Pancreas (tissue), 10 donors: ENCODE results near the gene AIG1. TPM values are rescaled to one million over a fixed set of nuclear protein-coding genes. Genes with fewer than 3 reads are reported as not detected.
A peak's percentile ranks its signal among the peaks of the same experiment; 100 is the strongest.

Experiments used
- ATAC-seq, 4 donors: fragments of 200-7000 bp; cut with Tn5 transposase; one replicate each; pipeline versions ENCODE4 v1.8.0 to v1.9.1; 2020; ENCODE audit warnings: mild to moderate bottlenecking in 4 of 4, moderate library complexity in 4 of 4
- DNase-seq, 6 donors: peaks; one replicate each; pipeline ENCODE4 v3.0.0-alpha.2; 2020
- FAIRE-seq: peaks from 2 replicates; lab custom pipeline; 2012; peaks lifted over from hg19 to GRCh38; lab: Jason Lieb, UNC
- H3K27ac ChIP-seq, 4 donors: fragments of 200-600 bp; sonication (generic); 1 replicate in 3 of 4; 2 replicates in 1 of 4; pipeline versions ENCODE4 v1.5.0 to v1.8.0; 2020
- H3K27me3 ChIP-seq, 4 donors: fragments of 200-600 bp; one replicate each; pipeline ENCODE4 v1.8.0; 2021
- H3K36me3 ChIP-seq, 3 donors: fragments of 200-600 bp; sonication (generic) in 1 of 3; one replicate each; pipeline versions ENCODE4 v1.5.0 to v1.8.0; 2020 to 2021
- H3K4me1 ChIP-seq, 3 donors: fragments of 200-600 bp; one replicate each; pipeline ENCODE4 v1.8.0; 2021
- H3K4me3 ChIP-seq, 4 donors: fragments of 200-600 bp; sonication (generic) in 2 of 4; one replicate each; pipeline versions ENCODE4 v1.5.0 to v1.8.0; 2020 to 2021
- H3K9me3 ChIP-seq, 4 donors: fragments of 200-600 bp; one replicate each; pipeline ENCODE4 v1.8.0; 2021
- WGBS, 2 donors: extraction: QIAGEN DNeasy Blood & Tissue Kit; methylation state at CpG; one replicate each; pipeline ENCODE4 v1.1.7; 2013; 5-methylcytosine and 5-hydroxymethylcytosine counted together
- intact Hi-C, 3 donors: fragments of 100-400 bp; cut with DNase I; formaldehyde crosslinking; loops; one replicate each; pipeline versions ENCODE4 v1.11.1 to v1.14.2; 2022
- polyA plus RNA-seq, 2 donors: library from polyadenylated mRNA; stranded (reverse); fragments of 200-250 nt; gene quantifications; one replicate each; pipeline ENCODE4 v1.2.3, GENCODE V29; 2013
- total RNA-seq, 6 donors: library from RNA; stranded (reverse); fragmentation: NEBNext Ultra II Directional in 4 of 6; extraction: Animal tissue kit (Norgen Biotek cat#: 25700) in 4 of 6; gene quantifications; one replicate each; pipeline versions ENCODE4 v1.2.1 to v1.2.4, GENCODE V29; 2021 to 2023
- TF ChIP-seq, protein P1 (sequence below), 4 donors: fragments of 200-600 bp; sonication (generic) in 3 of 4; IDR thresholded peaks; one replicate each; pipeline versions ENCODE4 v1.5.0 to v1.8.0; 2021; ENCODE audit warnings: antibody characterized with exemption in 4 of 4
- donor health status: healthy with polysubstance abuse.
- donor health status: DM: no; HTN: no; CAD: no; lungs with moderate emphysema.
- donor health status: DM: no; HTN: no; CAD: no.
- donor health status: control.
- donor health status: control.
- donor health status: Bipolar disorder and iron deficiency.
- donor health status: DM: yes; HTN: yes; CAD: no.
- donor health status: DM: no; HTN: no; CAD: no.
- donor health status: DM: no; HTN: no; CAD: no.
- donor health status: DM: yes; HTN: yes; CAD: no.

The AIG1 gene
- total and polyA plus RNA-seq, 8 donors = 8.7 to 28.9 (median 14.9) TPM

DNA sequence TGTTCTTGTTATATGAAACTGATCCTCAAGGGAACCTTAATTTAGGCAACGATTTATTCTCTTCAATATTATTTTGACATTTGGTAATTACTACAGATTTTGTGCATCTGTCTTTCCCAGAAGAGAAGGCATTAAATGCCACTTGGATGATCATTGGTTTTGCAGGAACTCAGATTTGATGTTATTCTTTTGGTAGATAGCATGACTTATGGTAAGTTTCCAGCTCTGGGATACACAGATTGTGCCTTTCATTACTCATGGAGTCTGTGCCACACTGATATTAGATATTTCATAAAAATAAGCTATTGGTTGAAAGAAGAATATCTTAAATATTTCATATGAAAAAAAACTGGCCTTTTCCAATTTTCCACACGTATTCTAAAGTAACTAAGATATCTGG is 120.1 kb downstream of the AIG1 start:
- H3K4me1 ChIP-seq = no peaks in the 10 kb centered on the region
- TF ChIP-seq, protein P1, sequence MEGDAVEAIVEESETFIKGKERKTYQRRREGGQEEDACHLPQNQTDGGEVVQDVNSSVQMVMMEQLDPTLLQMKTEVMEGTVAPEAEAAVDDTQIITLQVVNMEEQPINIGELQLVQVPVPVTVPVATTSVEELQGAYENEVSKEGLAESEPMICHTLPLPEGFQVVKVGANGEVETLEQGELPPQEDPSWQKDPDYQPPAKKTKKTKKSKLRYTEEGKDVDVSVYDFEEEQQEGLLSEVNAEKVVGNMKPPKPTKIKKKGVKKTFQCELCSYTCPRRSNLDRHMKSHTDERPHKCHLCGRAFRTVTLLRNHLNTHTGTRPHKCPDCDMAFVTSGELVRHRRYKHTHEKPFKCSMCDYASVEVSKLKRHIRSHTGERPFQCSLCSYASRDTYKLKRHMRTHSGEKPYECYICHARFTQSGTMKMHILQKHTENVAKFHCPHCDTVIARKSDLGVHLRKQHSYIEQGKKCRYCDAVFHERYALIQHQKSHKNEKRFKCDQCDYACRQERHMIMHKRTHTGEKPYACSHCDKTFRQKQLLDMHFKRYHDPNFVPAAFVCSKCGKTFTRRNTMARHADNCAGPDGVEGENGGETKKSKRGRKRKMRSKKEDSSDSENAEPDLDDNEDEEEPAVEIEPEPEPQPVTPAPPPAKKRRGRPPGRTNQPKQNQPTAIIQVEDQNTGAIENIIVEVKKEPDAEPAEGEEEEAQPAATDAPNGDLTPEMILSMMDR (IDR thresholded peaks at IDR 0.05) = no peak
- no peak overlapping the region for H3K4me3 ChIP-seq
- intact Hi-C loops = no loop called here
- 84 to 93% methylated on average over 2 of the region's 2 CpGs for WGBS, 2 donors
- no peak for FAIRE-seq
- H3K36me3 ChIP-seq = no peaks in the 10 kb centered on the region
- no peak for DNase-seq
- no peak overlapping the region for H3K27ac ChIP-seq
- no peaks in the 10 kb centered on the region for H3K27me3 ChIP-seq
- ATAC-seq = no peak
- H3K9me3 ChIP-seq = no peaks in the 10 kb centered on the region

GRCh38 chr6:143183666-143184065 is 123.0 kb downstream of the AIG1 start:
- Histone ChIP-seq H3K9me3 (no peaks in the 10 kb centered on the region), H3K36me3 (no peaks in the 10 kb centered on the region), H3K27ac (no peak overlapping the region), H3K27me3 (no peaks in the 10 kb centered on the region), H3K4me3 (no peak overlapping the region), H3K4me1 (peaks cover 0 to 4% (median 0%) of the 10 kb centered on the region in 3 donors)
- FAIRE-seq = no peak
- TF ChIP-seq, protein P1 (IDR thresholded peaks at IDR 0.05) = no peak
- no peak for DNase-seq
- peak in 2 of 4 donors; percentile 32 to 39 for ATAC-seq
- intact Hi-C loops = no loop called here

- TF ChIP-seq, protein P1 (IDR thresholded peaks at IDR 0.05) = no peak
- no peaks in the 10 kb centered on the region for H3K9me3 ChIP-seq
- 91 to 98% methylated on average over 2 of the region's 2 CpGs for WGBS, 2 donors
- H3K27ac ChIP-seq = no peak overlapping the region
- intact Hi-C loops = no loop called here
- no peak for ATAC-seq
- H3K27me3 ChIP-seq = no peaks in the 10 kb centered on the region
- peaks cover 0 to 4% (median 0%) of the 10 kb centered on the region in 3 donors for H3K4me1 ChIP-seq
- H3K4me3 ChIP-seq = no peak overlapping the region
- no peak for DNase-seq
- no peaks in the 10 kb centered on the region for H3K36me3 ChIP-seq
- no peak for FAIRE-seq
Observed at GRCh38 chr6:143185288-143185687, 124.6 kb downstream of the AIG1 start.

GRCh38 chr6:143187238-143187923 is 126.7 kb downstream of the AIG1 start:
- Histone ChIP-seq H3K9me3 (no peaks in the 10 kb centered on the region), H3K27me3 (no peaks in the 10 kb centered on the region), H3K4me1 (peaks cover 0 to 4% (median 0%) of the 10 kb centered on the region in 3 donors), H3K4me3 (no peak overlapping the region), H3K36me3 (no peaks in the 10 kb centered on the region), H3K27ac (no peak overlapping the region)
- 74 to 77% methylated on average over 8 of the region's 8 CpGs for WGBS, 2 donors
- intact Hi-C loops = no loop called here
- ATAC-seq = peak in 2 of 4 donors; percentile 58 to 62
- no peak for FAIRE-seq
- DNase-seq = no peak
- TF ChIP-seq, protein P1 (IDR thresholded peaks at IDR 0.05) = no peak

GRCh38 chr6:143188292-143188691 is 127.6 kb downstream of the AIG1 start:
- H3K4me1 ChIP-seq = peaks cover 0 to 4% (median 0%) of the 10 kb centered on the region in 3 donors
- H3K27me3 ChIP-seq = no peaks in the 10 kb centered on the region
- no peak for DNase-seq
- H3K9me3 ChIP-seq = no peaks in the 10 kb centered on the region
- 93 to 96% methylated on average over 2 of the region's 2 CpGs for WGBS, 2 donors
- no peak for FAIRE-seq
- no peaks in the 10 kb centered on the region for H3K36me3 ChIP-seq
- H3K4me3 ChIP-seq = no peak overlapping the region
- no peak overlapping the region for H3K27ac ChIP-seq
- no peak for ATAC-seq
- intact Hi-C loops = no loop called here
- TF ChIP-seq, protein P1 (IDR thresholded peaks at IDR 0.05) = no peak
